IMR-90 (cell line): ENCODE results near the gene MMP25. TPM values are rescaled to one million over a fixed set of nuclear protein-coding genes. Genes with fewer than 3 reads are reported as not detected.

Experiments used
- microRNA-seq, 2 experiments: library from miRNA; stranded (forward) in 1 of 2; unstranded in 1 of 2; fragments of 10-50 nt in 1 of 2; fragments of <30 nt in 1 of 2; gene quantifications in 1 of 2; microRNA quantifications in 1 of 2; one replicate each; pipeline versions ENCODE3 to v1.1.0; 2013 to 2020; ENCODE audit not compliant: insufficient read depth in 1 of 2, insufficient read length in 1 of 2, unreplicated experiment in 1 of 2
- polyA plus RNA-seq, 3 experiments: library from polyadenylated mRNA; depleted of rRNA; stranded (reverse); fragments of >200 nt; gene quantifications; 2 replicates each; pipeline ENCODE4 v1.2.3, GENCODE V29; 2012; ENCODE audit warnings: low replicate concordance in 1 of 3
- small RNA-seq, 5 experiments: library from RNA; depleted of rRNA; stranded (forward); fragments of <200 nt; gene quantifications; one replicate each; pipeline ENCODE3, GENCODE V24; 2012
- total RNA-seq: library from RNA; depleted of rRNA; stranded (reverse); fragments of >200 nt; gene quantifications from 2 replicates; pipeline ENCODE4 v1.2.3, GENCODE V29; 2012; rRNA removed

MMP25 gene
- total and polyA plus RNA-seq, 2 of the 4 experiments (the other 2 are of a cell fraction), result 0.07 TPM; not detected in 1

Small RNA genes lying within 50 kb of the gene (microRNA-seq; reads per million reads assigned to microRNA genes)
- not detected for gene RNU1-22P (ENCODE audit: insufficient read depth, insufficient read length)

Small RNA genes lying within 50 kb of the gene (small RNA-seq; reads per million reads assigned to genes)
- 0 to 4.8 (median 0.15) reads per million in 5 experiments for gene RNU1-22P

Other genes with a start within 250 kb of the MMP25 start
- gene PRSS41, start 248.1 kb upstream of the MMP25 start, total RNA-seq, result not detected in 2 replicates
- not detected in 2 replicates for gene PRSS41, start 248.1 kb upstream of the MMP25 start, polyA plus RNA-seq (2012; rRNA removed)
- gene PRSS21, start 229.3 kb upstream of the MMP25 start, total RNA-seq, result not detected in 2 replicates
- gene PRSS21, start 229.3 kb upstream of the MMP25 start, polyA plus RNA-seq (2012; rRNA removed), result 0.21 and 0.47 TPM in 2 replicates
- gene ZG16B, start 216.3 kb upstream of the MMP25 start, total RNA-seq, result 0.28 and 0.54 TPM in 2 replicates
- gene ZG16B, start 216.3 kb upstream of the MMP25 start, polyA plus RNA-seq (2012; rRNA removed), result 0.46 and 0.65 TPM in 2 replicates
- gene PRSS22, start 188.4 kb upstream of the MMP25 start, total RNA-seq, result not detected in 2 replicates
- not detected in 2 replicates for gene PRSS22, start 188.4 kb upstream of the MMP25 start, polyA plus RNA-seq (2012; rRNA removed)
- gene FLYWCH2, start 163.3 kb upstream of the MMP25 start, total RNA-seq, result 42.3 and 48.9 TPM in 2 replicates
- 66.3 and 77.2 TPM in 2 replicates for gene FLYWCH2, start 163.3 kb upstream of the MMP25 start, polyA plus RNA-seq (2012; rRNA removed)
- gene FLYWCH1, start 134.6 kb upstream of the MMP25 start, total RNA-seq, result 14.3 and 16.1 TPM in 2 replicates
- gene FLYWCH1, start 134.6 kb upstream of the MMP25 start, polyA plus RNA-seq (2012; rRNA removed), result 25.2 and 32.3 TPM in 2 replicates
- gene KREMEN2, start 82.3 kb upstream of the MMP25 start, total RNA-seq, result not detected in 2 replicates
- gene KREMEN2, start 82.3 kb upstream of the MMP25 start, polyA plus RNA-seq (2012; rRNA removed), result 0.03 and 0.11 TPM in 2 replicates
- gene PAQR4, start 77.2 kb upstream of the MMP25 start, total RNA-seq, result 2.2 TPM in 2 replicates
- gene PAQR4, start 77.2 kb upstream of the MMP25 start, polyA plus RNA-seq (2012; rRNA removed), result 10.0 and 10.1 TPM in 2 replicates
- 1.8 and 2.8 TPM in 2 replicates for gene PKMYT1, start 66.1 kb upstream of the MMP25 start, total RNA-seq
- 14.9 and 18.7 TPM in 2 replicates for gene PKMYT1, start 66.1 kb upstream of the MMP25 start, polyA plus RNA-seq (2012; rRNA removed)
- gene CLDN9, start 33.6 kb upstream of the MMP25 start, total RNA-seq, result not detected in 2 replicates
- 0.05 TPM in 1 of 2 replicates, not detected in the other for gene CLDN9, start 33.6 kb upstream of the MMP25 start, polyA plus RNA-seq (2012; rRNA removed)
- not detected in 2 replicates for gene CLDN6, start 28.4 kb upstream of the MMP25 start, total RNA-seq
- 0.07 and 0.14 TPM in 2 replicates for gene CLDN6, start 28.4 kb upstream of the MMP25 start, polyA plus RNA-seq (2012; rRNA removed)
- 103 and 118 TPM in 2 replicates for gene TNFRSF12A, start 26.2 kb upstream of the MMP25 start, total RNA-seq
- gene TNFRSF12A, start 26.2 kb upstream of the MMP25 start, polyA plus RNA-seq (2012; rRNA removed), result 304 and 346 TPM in 2 replicates
- gene HCFC1R1, start 22.6 kb upstream of the MMP25 start, total RNA-seq, result 7.2 and 9.7 TPM in 2 replicates
- 57.9 and 121 TPM in 2 replicates for gene HCFC1R1, start 22.6 kb upstream of the MMP25 start, polyA plus RNA-seq (2012; rRNA removed)
- 16.1 and 16.8 TPM in 2 replicates for gene THOC6, start 22.5 kb upstream of the MMP25 start, total RNA-seq
- 23.1 and 26.0 TPM in 2 replicates for gene THOC6, start 22.5 kb upstream of the MMP25 start, polyA plus RNA-seq (2012; rRNA removed)
- under 0.01 and 0.18 TPM in 2 replicates for gene BICDL2, start 9.6 kb upstream of the MMP25 start, total RNA-seq
- 0.17 and 0.19 TPM in 2 replicates for gene BICDL2, start 9.6 kb upstream of the MMP25 start, polyA plus RNA-seq (2012; rRNA removed)
- 21.7 and 25.6 TPM in 2 replicates for gene IL32, start 19.1 kb downstream of the MMP25 start, total RNA-seq
- gene IL32, start 19.1 kb downstream of the MMP25 start, polyA plus RNA-seq (2012; rRNA removed), result 95.7 and 99.9 TPM in 2 replicates
- not detected in 2 replicates for gene ZSCAN10, start 52.7 kb downstream of the MMP25 start, total RNA-seq
- gene ZSCAN10, start 52.7 kb downstream of the MMP25 start, polyA plus RNA-seq (2012; rRNA removed), result not detected in 2 replicates
- 8.2 and 8.3 TPM in 2 replicates for gene ZNF205, start 66.0 kb downstream of the MMP25 start, total RNA-seq
- gene ZNF205, start 66.0 kb downstream of the MMP25 start, polyA plus RNA-seq (2012; rRNA removed), result 12.7 and 14.5 TPM in 2 replicates
- 0.56 and 0.72 TPM in 2 replicates for gene ZNF213, start 88.5 kb downstream of the MMP25 start, total RNA-seq
- 4.0 and 4.1 TPM in 2 replicates for gene ZNF213, start 88.5 kb downstream of the MMP25 start, polyA plus RNA-seq (2012; rRNA removed)
- gene OR1F1, start 141.6 kb downstream of the MMP25 start, total RNA-seq, result not detected in 2 replicates
- gene OR1F1, start 141.6 kb downstream of the MMP25 start, polyA plus RNA-seq (2012; rRNA removed), result 0.12 and 0.27 TPM in 2 replicates
- 7.5 and 8.3 TPM in 2 replicates for gene ZNF200, start 188.6 kb downstream of the MMP25 start, total RNA-seq
- 2.8 and 3.7 TPM in 2 replicates for gene ZNF200, start 188.6 kb downstream of the MMP25 start, polyA plus RNA-seq (2012; rRNA removed)
- gene MEFV, start 210.1 kb downstream of the MMP25 start, total RNA-seq, result not detected in 2 replicates
- not detected in 2 replicates for gene MEFV, start 210.1 kb downstream of the MMP25 start, polyA plus RNA-seq (2012; rRNA removed)
- gene ZNF263, start 236.9 kb downstream of the MMP25 start, total RNA-seq, result 36.1 and 40.3 TPM in 2 replicates
- gene ZNF263, start 236.9 kb downstream of the MMP25 start, polyA plus RNA-seq (2012; rRNA removed), result 17.1 and 20.8 TPM in 2 replicates